GM18505 (cell line): ENCODE data around the gene BRMS1L.
"Not testable (repeated sequence)": the region's sequence is repeated elsewhere in the genome, so short reads cannot be mapped to it uniquely, and the experiment has no call there.

Source experiments
- ATAC-seq: cut with Tn5 transposase; IDR thresholded peaks from one replicate; pipeline ENCODE4 v1.9.1; 2021; ENCODE audit not compliant: unreplicated experiment
- POLR2A ChIP-seq: IDR thresholded peaks from 4 replicates; pipeline ENCODE4 v1.6.1; 2011; ENCODE audit warnings: borderline replicate concordance; ENCODE audit not compliant: insufficient read depth, insufficient read length; ENCODE audit errors: extremely low read depth

Gene BRMS1L

GRCh38 chr14:35810963-35811362 is 15.2 kb upstream of the BRMS1L start:
- TF ChIP-seq POLR2A: no peak
- no peak for ATAC-seq

DNA sequence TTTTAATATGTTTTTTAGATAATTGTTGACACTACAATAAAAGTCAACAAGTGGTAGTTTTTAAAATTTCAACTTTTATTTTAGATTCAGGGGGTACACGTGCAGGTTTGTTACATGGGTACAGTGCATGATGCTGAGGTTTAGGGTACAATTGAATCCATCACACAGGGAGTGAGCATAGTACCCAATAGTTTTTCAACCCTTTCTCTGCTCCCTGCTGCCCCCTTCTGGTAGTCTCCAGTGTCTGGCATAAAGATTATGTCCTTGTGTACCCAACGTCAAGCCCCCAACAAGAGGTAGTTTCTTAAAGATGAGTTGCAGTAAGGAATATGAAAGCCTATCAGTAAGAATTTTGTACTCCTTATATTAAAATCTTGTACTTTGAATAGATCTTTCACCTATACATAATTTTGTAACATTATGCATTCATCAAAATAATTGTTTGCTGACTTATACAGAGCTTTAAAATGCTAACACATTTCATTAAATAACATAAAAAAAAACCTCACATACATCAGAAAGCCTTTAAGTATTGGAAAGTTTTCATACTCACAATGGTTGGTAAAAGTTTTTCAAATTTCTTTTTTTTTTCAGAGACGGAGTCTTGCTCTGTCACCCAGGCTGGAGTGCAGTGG is 11.7 kb upstream of the BRMS1L start:
- peak; percentile 62 for ATAC-seq
- no peak for TF ChIP-seq POLR2A

GRCh38 chr14:35818346-35819115 is 7.6 kb upstream of the BRMS1L start:
- no peak for TF ChIP-seq POLR2A
- no peak for ATAC-seq

GRCh38 chr14:35819591-35820540 is 6.3 kb upstream of the BRMS1L start:
- no peak for TF ChIP-seq POLR2A

DNA sequence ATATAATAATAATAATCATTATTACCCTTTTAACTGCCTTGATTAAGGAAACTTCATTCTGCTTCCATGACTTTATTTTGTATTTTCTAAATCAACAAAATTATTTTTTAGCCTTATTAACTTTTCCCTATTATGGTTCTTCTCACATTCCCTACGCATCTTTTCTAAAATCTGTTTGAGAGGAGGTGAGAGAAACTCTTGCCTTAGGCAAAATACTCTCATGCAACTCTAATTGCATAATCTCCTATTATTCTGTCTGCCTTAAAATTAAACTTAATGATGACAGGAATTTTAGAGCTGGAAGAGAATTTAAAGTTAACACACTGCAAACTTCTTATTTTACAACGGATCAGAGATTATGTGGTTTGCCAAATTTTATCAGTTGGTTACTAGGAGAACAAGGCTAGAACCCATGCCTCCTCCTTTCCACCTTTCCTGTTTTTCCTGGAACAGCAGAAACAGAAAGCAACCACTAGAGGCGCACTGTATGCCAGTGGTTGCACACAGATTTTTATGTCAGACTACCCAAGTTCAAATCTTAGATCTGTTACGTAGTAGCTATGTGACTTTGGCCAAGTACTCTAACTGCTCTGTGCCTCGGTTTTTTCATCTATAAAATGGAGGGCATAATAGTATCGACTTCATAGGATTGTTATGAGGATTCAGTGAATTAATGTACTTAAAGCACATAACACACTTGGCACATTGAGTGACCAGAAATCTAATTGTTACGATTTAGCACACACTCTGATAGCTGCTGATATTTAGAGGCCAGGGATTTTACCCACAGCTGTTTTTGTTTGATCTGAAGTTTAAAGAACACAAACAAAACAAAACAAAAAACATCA is 4.3 kb upstream of the BRMS1L start:
- no peak for ATAC-seq
- no peak for TF ChIP-seq POLR2A

More at GRCh38 chr14:35819591-35820540, 6.3 kb upstream of the BRMS1L start:
- no peak for ATAC-seq

DNA sequence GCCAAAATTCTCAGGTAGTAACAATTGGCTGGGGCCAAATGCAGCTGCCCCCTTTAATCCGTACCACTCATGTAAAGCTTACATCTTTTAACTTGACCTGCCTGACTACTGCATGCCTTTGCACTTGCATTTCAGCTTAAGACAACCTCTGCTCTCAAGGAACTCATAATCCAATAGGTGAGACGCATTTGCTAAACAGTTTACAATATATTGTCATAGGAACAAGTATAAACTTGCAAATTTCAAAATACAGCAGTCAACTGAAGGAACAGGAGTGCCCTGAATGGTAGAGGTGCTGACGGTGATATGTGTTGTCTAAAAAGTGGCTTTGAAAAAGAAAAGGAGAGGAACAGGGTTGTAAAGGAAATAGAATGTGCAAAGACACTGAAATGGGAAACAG is 3.6 kb upstream of the BRMS1L start:
- no peak for TF ChIP-seq POLR2A
- no peak for ATAC-seq

GRCh38 chr14:35824446-35825165 is 1.5 kb upstream of the BRMS1L start:
- ATAC-seq: not testable (repeated sequence)

DNA sequence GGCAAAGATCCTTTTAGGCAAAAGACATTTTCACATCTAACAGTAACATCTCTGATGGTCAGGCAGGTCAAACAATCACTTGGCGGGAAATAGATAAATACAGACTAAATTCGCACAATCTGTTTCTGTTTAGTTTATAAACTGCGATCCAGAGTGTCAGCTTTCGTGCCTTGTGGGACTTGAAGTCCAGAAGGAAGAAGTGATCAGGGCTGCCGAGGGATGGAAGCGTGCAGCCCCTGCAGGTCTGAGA is 245 bp upstream of the BRMS1L start:
- TF ChIP-seq POLR2A: no peak
- ATAC-seq: no peak

DNA sequence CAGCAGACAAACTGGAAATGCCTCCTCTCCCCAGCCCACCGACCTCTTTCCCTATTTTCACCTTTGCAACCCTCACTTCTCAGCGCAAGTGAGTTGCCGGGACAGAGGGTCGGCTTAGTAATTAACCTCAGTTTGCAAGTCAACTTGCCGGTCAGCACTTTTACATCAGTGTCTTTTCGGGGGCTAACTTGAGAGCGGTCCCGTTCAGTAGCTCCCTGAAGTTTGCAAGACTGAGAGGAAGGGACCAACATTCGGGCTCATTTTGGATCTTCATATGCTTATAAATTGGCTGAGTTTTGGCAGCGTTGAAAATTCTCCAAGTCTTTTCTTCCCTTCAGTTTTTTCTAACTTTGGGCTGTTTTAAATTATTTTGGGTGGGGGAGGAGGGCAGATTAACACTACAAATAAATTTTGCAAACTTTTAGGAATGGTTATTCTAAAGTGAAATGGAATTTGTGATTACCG is 846 bp downstream of the BRMS1L start:
- no peak for ATAC-seq
- no peak for TF ChIP-seq POLR2A

GRCh38 chr14:35827678-35828472 is 1.7 kb downstream of the BRMS1L start:
- TF ChIP-seq POLR2A: no peak
- no peak for ATAC-seq

DNA sequence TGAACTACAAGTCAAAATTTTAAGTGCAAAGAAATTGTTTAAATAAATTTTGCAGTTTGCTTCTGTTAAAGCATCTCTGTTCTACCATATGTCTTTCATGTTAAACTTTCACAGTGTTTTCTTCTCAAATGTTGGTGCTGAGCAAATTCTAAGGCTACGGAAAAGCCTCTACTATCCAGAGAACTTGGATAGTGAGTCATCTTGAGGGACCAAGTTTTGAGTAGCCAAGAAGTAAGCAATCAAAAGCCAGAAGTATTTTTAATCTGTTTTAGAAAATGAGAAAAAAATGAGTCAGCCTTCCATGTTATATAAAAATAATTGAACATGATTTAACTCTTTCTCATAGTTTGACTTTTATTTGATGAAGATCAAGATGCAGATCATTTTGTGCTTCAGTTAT is 3.3 kb downstream of the BRMS1L start:
- TF ChIP-seq POLR2A: no peak
- no peak for ATAC-seq
